ENCODE results near the gene FHAD1.

Gene FHAD1

GRCh38 chr1:15330028-15330427 is 83.0 kb downstream of the FHAD1 start:
- DNase-seq = no peak

GRCh38 chr1:15331180-15331579 is 84.2 kb downstream of the FHAD1 start:
- no peak for DNase-seq

- DNase-seq = no peak
These were observed 84.7 kb downstream of the FHAD1 start for GRCh38 chr1:15331734-15332133.

GRCh38 chr1:15332525-15332924 is 85.5 kb downstream of the FHAD1 start:
- DNase-seq = no peak

- DNase-seq = no peak
These were observed 86.1 kb downstream of the FHAD1 start for GRCh38 chr1:15332952-15333715.

- DNase-seq = no peak
These were observed 88.0 kb downstream of the FHAD1 start for GRCh38 chr1:15334995-15335394.

GRCh38 chr1:15336866-15337265 is 89.8 kb downstream of the FHAD1 start:
- no peak for DNase-seq

GRCh38 chr1:15337656-15338402 is 90.8 kb downstream of the FHAD1 start:
- no peak for DNase-seq

GRCh38 chr1:15339570-15339969 is 92.5 kb downstream of the FHAD1 start:
- DNase-seq = no peak

- no peak for DNase-seq
These were observed 94.2 kb downstream of the FHAD1 start for GRCh38 chr1:15341228-15341627.

- DNase-seq = no peak
These were observed 94.8 kb downstream of the FHAD1 start for GRCh38 chr1:15341634-15342407.

GRCh38 chr1:15342408-15342967 is 95.5 kb downstream of the FHAD1 start:
- DNase-seq = no peak

- no peak for DNase-seq
These were observed 96.1 kb downstream of the FHAD1 start for GRCh38 chr1:15343099-15343498.

GRCh38 chr1:15343729-15344128 is 96.7 kb downstream of the FHAD1 start:
- no peak for DNase-seq

- no peak for DNase-seq
These were observed 97.4 kb downstream of the FHAD1 start for GRCh38 chr1:15344380-15344779.

GRCh38 chr1:15344800-15345704 is 98.0 kb downstream of the FHAD1 start:
- DNase-seq = no peak

- peak; percentile 22 for DNase-seq
These were observed 98.8 kb downstream of the FHAD1 start for GRCh38 chr1:15345705-15346345.

- no peak for DNase-seq
These were observed 99.5 kb downstream of the FHAD1 start for GRCh38 chr1:15346346-15347030.

- no peak for DNase-seq
These were observed 100.2 kb downstream of the FHAD1 start for GRCh38 chr1:15347182-15347581.

GRCh38 chr1:15348648-15349047 is 101.6 kb downstream of the FHAD1 start:
- no peak for DNase-seq

- DNase-seq = no peak
These were observed 102.1 kb downstream of the FHAD1 start for GRCh38 chr1:15349133-15349532.
